ENCODE results near the gene CHRM2.

CHRM2 gene

DNA sequence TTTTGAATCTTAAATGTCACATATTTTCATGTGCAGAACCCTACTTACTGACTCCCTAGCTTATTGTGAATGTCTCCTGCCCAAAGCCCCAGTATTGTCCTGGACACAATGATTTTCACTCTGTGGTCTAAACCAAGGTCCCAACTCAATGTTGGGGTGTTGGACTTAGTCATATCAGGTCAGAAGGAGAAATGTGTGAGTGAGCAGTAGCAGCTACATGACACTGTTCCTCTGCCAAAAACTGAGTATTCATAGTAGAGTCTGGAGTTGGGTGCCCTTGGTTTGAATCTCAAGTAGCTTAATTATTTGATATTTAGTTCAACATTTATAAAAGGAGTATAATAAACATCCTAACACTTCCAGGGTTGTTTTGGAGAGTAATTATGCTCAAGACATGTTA lies 141.0 kb downstream of the CHRM2 start:
- H3K9ac ChIP-seq: no peak overlapping the region
- H3K27ac ChIP-seq: no peak overlapping the region
- no peak overlapping the region for H3K4me2 ChIP-seq (ENCODE audit: low read length)
- H3K79me2 ChIP-seq: no peaks in the 10 kb centered on the region
- TF ChIP-seq, protein P1, sequence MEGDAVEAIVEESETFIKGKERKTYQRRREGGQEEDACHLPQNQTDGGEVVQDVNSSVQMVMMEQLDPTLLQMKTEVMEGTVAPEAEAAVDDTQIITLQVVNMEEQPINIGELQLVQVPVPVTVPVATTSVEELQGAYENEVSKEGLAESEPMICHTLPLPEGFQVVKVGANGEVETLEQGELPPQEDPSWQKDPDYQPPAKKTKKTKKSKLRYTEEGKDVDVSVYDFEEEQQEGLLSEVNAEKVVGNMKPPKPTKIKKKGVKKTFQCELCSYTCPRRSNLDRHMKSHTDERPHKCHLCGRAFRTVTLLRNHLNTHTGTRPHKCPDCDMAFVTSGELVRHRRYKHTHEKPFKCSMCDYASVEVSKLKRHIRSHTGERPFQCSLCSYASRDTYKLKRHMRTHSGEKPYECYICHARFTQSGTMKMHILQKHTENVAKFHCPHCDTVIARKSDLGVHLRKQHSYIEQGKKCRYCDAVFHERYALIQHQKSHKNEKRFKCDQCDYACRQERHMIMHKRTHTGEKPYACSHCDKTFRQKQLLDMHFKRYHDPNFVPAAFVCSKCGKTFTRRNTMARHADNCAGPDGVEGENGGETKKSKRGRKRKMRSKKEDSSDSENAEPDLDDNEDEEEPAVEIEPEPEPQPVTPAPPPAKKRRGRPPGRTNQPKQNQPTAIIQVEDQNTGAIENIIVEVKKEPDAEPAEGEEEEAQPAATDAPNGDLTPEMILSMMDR (IDR thresholded peaks at IDR 0.05): no peak
- H2AFZ ChIP-seq: no peak overlapping the region
- no peak overlapping the region for H3K4me3 ChIP-seq (ENCODE audit: low read depth, low read length)
- H3K36me3 ChIP-seq (ENCODE audit: control insufficient read depth, insufficient read depth, low read length): no peaks in the 10 kb centered on the region
- H3K27me3 ChIP-seq (ENCODE audit: control insufficient read depth, insufficient read depth, low read length): no peaks in the 10 kb centered on the region
- H3K4me1 ChIP-seq: no peaks in the 10 kb centered on the region
- H3K9me3 ChIP-seq (ENCODE audit: control insufficient read depth, low read length): no peaks in the 10 kb centered on the region

DNA sequence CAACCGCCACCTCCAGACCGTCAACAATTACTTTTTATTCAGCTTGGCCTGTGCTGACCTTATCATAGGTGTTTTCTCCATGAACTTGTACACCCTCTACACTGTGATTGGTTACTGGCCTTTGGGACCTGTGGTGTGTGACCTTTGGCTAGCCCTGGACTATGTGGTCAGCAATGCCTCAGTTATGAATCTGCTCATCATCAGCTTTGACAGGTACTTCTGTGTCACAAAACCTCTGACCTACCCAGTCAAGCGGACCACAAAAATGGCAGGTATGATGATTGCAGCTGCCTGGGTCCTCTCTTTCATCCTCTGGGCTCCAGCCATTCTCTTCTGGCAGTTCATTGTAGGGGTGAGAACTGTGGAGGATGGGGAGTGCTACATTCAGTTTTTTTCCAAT lies 146.6 kb downstream of the CHRM2 start:
- H2AFZ ChIP-seq: no peak overlapping the region
- H3K27me3 ChIP-seq (ENCODE audit: control insufficient read depth, insufficient read depth, low read length): no peaks in the 10 kb centered on the region
- no peaks in the 10 kb centered on the region for H3K4me1 ChIP-seq
- H3K27ac ChIP-seq: no peak overlapping the region
- H3K9ac ChIP-seq: no peak overlapping the region
- TF ChIP-seq, protein P1 (IDR thresholded peaks at IDR 0.05): no peak
- no peak overlapping the region for H3K4me2 ChIP-seq (ENCODE audit: low read length)
- H3K9me3 ChIP-seq (ENCODE audit: control insufficient read depth, low read length): no peaks in the 10 kb centered on the region
- H3K4me3 ChIP-seq (ENCODE audit: low read depth, low read length): no peak overlapping the region
- H3K36me3 ChIP-seq (ENCODE audit: control insufficient read depth, insufficient read depth, low read length): no peaks in the 10 kb centered on the region
- H3K79me2 ChIP-seq: no peaks in the 10 kb centered on the region

DNA sequence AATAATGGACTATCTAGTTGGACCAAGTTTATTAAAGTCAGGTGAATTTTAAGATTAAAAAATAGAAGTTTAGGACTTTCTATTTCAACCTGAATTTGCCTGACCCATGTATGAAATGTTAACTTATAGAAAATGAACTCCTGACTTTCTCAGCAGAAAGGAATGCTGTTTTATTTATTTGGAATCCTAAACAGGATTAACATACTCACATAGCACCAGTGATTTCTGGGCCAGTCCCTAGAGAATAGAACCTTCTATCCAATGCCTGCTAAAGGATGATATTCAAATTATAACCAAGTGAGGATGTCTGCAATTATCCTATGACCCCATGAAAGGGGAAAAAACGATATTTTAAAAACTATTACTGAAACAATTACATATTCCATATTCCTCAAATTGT lies 148.8 kb downstream of the CHRM2 start:
- Histone ChIP-seq H3K9me3 (ENCODE audit: control insufficient read depth, low read length) (no peaks in the 10 kb centered on the region), H3K4me3 (ENCODE audit: low read depth, low read length) (no peak overlapping the region), H2AFZ (no peak overlapping the region), H3K79me2 (no peaks in the 10 kb centered on the region), H3K36me3 (ENCODE audit: control insufficient read depth, insufficient read depth, low read length) (no peaks in the 10 kb centered on the region), H3K27ac (no peak overlapping the region), H3K9ac (no peak overlapping the region), H3K27me3 (ENCODE audit: control insufficient read depth, insufficient read depth, low read length) (no peaks in the 10 kb centered on the region), H3K4me1 (no peaks in the 10 kb centered on the region), H3K4me2 (ENCODE audit: low read length) (no peak overlapping the region)
- TF ChIP-seq, protein P1 (IDR thresholded peaks at IDR 0.05): no peak

DNA sequence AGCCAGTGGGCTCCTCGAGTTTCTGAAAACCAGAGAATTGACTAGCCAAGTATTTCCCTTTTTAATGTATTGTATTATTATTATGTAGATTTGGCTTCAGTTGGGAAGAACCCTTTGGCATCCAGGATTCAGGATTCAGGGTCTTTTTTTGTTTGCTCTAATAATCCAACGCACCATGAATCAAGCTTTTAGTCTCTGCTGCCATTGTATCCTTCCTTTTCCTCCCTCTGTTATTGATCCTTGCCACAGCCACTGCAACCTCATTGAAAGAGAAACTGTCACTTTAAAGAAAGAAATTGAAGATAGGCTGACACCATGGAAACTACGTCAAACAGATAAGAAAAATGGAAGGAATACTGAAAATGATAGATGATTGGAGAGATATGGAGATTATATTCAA lies 150.0 kb downstream of the CHRM2 start:
- no peak overlapping the region for H2AFZ ChIP-seq
- H3K27ac ChIP-seq: no peak overlapping the region
- no peaks in the 10 kb centered on the region for H3K4me1 ChIP-seq
- no peak overlapping the region for H3K4me2 ChIP-seq (ENCODE audit: low read length)
- H3K36me3 ChIP-seq (ENCODE audit: control insufficient read depth, insufficient read depth, low read length): no peaks in the 10 kb centered on the region
- H3K9ac ChIP-seq: no peak overlapping the region
- H3K79me2 ChIP-seq: no peaks in the 10 kb centered on the region
- no peaks in the 10 kb centered on the region for H3K27me3 ChIP-seq (ENCODE audit: control insufficient read depth, insufficient read depth, low read length)
- H3K9me3 ChIP-seq (ENCODE audit: control insufficient read depth, low read length): no peaks in the 10 kb centered on the region
- TF ChIP-seq, protein P1 (IDR thresholded peaks at IDR 0.05): no peak
- no peak overlapping the region for H3K4me3 ChIP-seq (ENCODE audit: low read depth, low read length)

DNA sequence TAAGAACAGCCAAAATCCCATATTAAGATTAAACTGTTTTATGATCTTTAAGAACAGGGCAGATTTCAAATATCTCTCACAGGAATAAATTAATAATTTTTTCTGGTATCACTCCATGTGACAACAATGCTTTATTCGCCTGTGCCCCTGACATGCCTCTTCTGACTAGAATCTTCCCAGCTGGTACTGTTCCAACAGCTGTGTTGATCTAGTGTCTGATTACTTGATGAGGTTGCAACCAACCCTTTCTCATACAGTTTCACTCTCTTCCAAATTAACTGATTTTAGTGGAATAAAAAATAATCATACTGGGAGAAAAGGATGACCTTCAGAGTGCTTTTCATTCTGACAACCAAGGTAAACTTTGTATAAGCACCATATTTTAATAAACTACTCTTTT lies 151.9 kb downstream of the CHRM2 start:
- Histone ChIP-seq H3K27me3 (ENCODE audit: control insufficient read depth, insufficient read depth, low read length) (no peaks in the 10 kb centered on the region), H3K79me2 (no peaks in the 10 kb centered on the region), H3K4me3 (ENCODE audit: low read depth, low read length) (no peak overlapping the region), H2AFZ (no peak overlapping the region), H3K36me3 (ENCODE audit: control insufficient read depth, insufficient read depth, low read length) (no peaks in the 10 kb centered on the region), H3K27ac (no peak overlapping the region), H3K4me1 (no peaks in the 10 kb centered on the region), H3K4me2 (ENCODE audit: low read length) (no peak overlapping the region), H3K9ac (no peak overlapping the region), H3K9me3 (ENCODE audit: control insufficient read depth, low read length) (no peaks in the 10 kb centered on the region)
- TF ChIP-seq, protein P1 (IDR thresholded peaks at IDR 0.05): no peak
